Measurements from ENCODE around the gene CTSV.

GRCh38 chr9:97053717-97054116 is 14.8 kb upstream of the CTSV start:
- TF ChIP-seq CTCF (IDR thresholded peaks at IDR 0.05; ENCODE audit: poor library complexity) (no peak), EZH2 (IDR thresholded peaks at IDR 0.05; ENCODE audit: borderline replicate concordance) (no peak)

Data from hepatocyte (in vitro differentiated cells).